Cardiac muscle cell (in vitro differentiated cells and primary cell): ENCODE data around the gene FHIT. TPM values are rescaled to one million over a fixed set of nuclear protein-coding genes. Genes with fewer than 3 reads are reported as not detected.

ENCODE experiments used
- DNase-seq, 2 donors: peaks; one replicate each; pipeline versions ENCODE4 v3.0.0 to v3.0.0-alpha.2; 2010 to 2017; ENCODE audit warnings: low read depth in 1 of 2, low spot score in 1 of 2
- H3K27ac ChIP-seq: fragments of 200-600 bp; sonication (generic); 2 replicates; pipeline ENCODE4 v1.5.1; 2016
- H3K27me3 ChIP-seq: fragments of 200-600 bp; sonication (generic); 2 replicates; pipeline ENCODE4 v1.6.0; 2016; ENCODE audit warnings: control low read depth
- H3K36me3 ChIP-seq: fragments of 200-600 bp; sonication (generic); 2 replicates; pipeline ENCODE4 v1.5.1; 2016; ENCODE audit warnings: control low read depth
- H3K4me1 ChIP-seq: fragments of 200-600 bp; sonication (generic); 2 replicates; pipeline ENCODE4 v1.8.1; 2017; ENCODE audit warnings: low read depth, mild to moderate bottlenecking, mixed run types
- H3K4me3 ChIP-seq: fragments of 200-600 bp; sonication (generic); 2 replicates; pipeline ENCODE4 v1.5.1; 2016; ENCODE audit warnings: mild to moderate bottlenecking
- H3K9me3 ChIP-seq: fragments of 200-600 bp; sonication (generic); 2 replicates; pipeline ENCODE4 v1.5.1; 2017; ENCODE audit warnings: low read depth, mild to moderate bottlenecking, control low read depth
- polyA plus RNA-seq: library from polyadenylated mRNA; unstranded; fragments of >200 nt; fragmentation: Nextera tagmentation; extraction: Ambion mirVana; gene quantifications from 2 replicates; pipeline ENCODE4 v1.2.1, GENCODE V29; 2016
- total RNA-seq: library from RNA; depleted of rRNA; stranded (reverse); fragments of >200 nt; gene quantifications from 2 replicates; pipeline ENCODE4 v1.2.3, GENCODE V29; 2016
- TF ChIP-seq, protein P1 (sequence below): IDR thresholded peaks from 2 replicates; pipeline ENCODE4 v1.5.1; 2012; ENCODE audit warnings: low read depth, mild to moderate bottlenecking, low read length

Gene FHIT
- total and polyA plus RNA-seq, 2 experiments from 2014 or later: 6.9 to 12.5 TPM

- Histone ChIP-seq H3K4me1 (peaks cover 4% of the 10 kb centered on the region), H3K9me3 (no peaks in the 10 kb centered on the region), H3K36me3 (no peaks in the 10 kb centered on the region), H3K4me3 (no peak overlapping the region), H3K27ac (no peak overlapping the region), H3K27me3 (no peaks in the 10 kb centered on the region)
- TF ChIP-seq, protein P1, sequence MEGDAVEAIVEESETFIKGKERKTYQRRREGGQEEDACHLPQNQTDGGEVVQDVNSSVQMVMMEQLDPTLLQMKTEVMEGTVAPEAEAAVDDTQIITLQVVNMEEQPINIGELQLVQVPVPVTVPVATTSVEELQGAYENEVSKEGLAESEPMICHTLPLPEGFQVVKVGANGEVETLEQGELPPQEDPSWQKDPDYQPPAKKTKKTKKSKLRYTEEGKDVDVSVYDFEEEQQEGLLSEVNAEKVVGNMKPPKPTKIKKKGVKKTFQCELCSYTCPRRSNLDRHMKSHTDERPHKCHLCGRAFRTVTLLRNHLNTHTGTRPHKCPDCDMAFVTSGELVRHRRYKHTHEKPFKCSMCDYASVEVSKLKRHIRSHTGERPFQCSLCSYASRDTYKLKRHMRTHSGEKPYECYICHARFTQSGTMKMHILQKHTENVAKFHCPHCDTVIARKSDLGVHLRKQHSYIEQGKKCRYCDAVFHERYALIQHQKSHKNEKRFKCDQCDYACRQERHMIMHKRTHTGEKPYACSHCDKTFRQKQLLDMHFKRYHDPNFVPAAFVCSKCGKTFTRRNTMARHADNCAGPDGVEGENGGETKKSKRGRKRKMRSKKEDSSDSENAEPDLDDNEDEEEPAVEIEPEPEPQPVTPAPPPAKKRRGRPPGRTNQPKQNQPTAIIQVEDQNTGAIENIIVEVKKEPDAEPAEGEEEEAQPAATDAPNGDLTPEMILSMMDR: no peak
- no peak for DNase-seq
Observed at GRCh38 chr3:61094608-61095007, 156.6 kb downstream of the FHIT start.

DNA sequence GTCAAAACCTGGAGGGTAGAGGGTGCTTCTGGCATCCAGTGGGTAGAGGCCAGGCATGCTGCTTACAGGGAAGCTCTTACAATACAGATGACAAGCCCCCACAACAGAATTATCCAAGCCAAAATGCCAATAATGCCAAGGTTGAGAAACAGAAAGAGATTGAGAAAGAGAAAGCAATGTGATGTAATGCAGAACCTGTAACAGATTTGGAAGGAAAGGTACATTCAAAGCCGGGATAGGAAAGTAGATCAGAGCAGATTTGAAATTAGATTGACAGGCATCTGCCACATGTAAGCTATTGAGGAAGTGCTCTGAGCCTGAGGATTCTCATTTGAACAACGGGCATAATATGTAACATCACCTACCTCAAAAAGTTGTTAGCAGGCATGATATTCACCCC is 157.9 kb downstream of the FHIT start:
- Histone ChIP-seq H3K4me1 (peaks cover 4% of the 10 kb centered on the region), H3K4me3 (no peak overlapping the region), H3K36me3 (no peaks in the 10 kb centered on the region), H3K9me3 (no peaks in the 10 kb centered on the region), H3K27ac (no peak overlapping the region), H3K27me3 (no peaks in the 10 kb centered on the region)
- TF ChIP-seq, protein P1: no peak
- no peak for DNase-seq

DNA sequence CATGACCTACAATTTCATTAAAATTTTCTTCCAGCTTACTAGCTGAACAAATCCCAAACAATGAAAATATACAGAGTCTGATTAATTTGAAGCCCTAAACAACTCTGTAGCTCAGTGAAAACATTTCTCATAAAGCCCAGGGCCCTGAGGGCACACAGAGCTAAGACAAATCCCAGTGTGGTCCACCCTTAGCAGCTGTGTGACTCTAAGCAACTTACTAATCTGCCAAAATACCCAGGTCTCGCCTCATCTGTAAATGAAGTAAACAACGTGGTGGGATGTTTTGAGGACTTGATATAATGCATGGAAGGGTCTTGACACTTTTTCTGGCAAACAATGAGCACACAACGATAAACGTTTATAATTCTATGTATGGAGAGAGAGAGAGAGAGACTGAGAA is 158.4 kb downstream of the FHIT start:
- Histone ChIP-seq H3K27ac (no peak overlapping the region), H3K36me3 (no peaks in the 10 kb centered on the region), H3K9me3 (no peaks in the 10 kb centered on the region), H3K4me1 (peaks cover 4% of the 10 kb centered on the region), H3K27me3 (no peaks in the 10 kb centered on the region), H3K4me3 (no peak overlapping the region)
- TF ChIP-seq, protein P1: no peak
- DNase-seq: no peak

DNA sequence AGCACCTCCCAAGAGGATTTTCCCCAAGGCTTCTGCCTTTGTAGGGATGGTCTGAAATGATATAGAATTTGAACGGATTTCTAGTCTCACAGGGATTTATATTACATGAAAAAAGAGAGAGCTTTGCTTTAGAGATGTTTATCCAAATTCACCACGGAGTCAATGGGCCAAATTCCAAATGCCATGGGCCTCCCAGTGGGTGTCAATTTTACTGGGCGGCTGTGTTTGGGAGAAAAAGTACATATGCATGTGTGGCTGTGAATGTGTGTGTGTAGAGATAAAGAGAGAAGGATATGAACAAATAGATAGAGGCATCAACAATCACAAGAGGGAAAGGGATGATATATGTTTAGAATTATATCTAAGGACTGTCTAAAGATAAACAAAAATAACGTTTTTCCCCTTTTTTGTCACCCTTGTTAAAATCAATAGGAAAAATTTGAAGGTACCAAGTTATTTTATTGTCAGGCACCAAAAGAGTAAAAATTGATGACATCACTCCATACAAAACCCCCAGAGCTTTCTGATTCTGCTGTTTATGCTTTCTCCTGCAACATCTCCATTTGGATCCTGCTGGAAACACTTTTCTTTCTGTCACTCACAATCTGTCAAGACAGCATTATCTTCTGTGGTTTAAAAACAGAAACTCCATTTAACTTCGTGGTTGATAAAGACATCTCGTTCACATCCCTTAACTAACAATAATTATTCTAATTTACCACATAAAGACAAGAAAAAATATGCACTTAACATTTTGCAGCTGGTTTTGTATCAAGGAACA is 160.7 kb downstream of the FHIT start:
- H3K27ac ChIP-seq: no peak overlapping the region

DNA sequence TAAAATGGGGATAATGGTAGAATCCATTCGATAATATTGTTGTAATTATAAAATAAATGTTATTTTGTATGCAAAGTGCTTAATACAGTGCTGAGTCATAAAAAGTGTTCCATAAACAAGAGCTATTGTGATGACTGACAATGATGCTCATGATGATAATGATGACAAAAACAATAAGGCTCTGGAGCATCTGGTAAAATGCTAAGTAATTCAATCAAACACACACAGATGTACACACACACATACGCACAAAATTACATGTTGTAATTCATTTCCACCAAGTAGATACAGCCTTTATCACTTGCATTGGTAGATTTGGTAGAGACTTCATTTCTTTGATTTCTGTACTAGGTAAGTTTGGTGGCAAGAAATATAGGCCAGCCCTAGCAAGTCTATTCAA is 163.8 kb downstream of the FHIT start:
- Histone ChIP-seq H3K4me3 (no peak overlapping the region), H3K27ac (no peak overlapping the region), H3K4me1 (peaks cover 4% of the 10 kb centered on the region), H3K27me3 (no peaks in the 10 kb centered on the region), H3K36me3 (no peaks in the 10 kb centered on the region), H3K9me3 (no peaks in the 10 kb centered on the region)
- TF ChIP-seq, protein P1: no peak
- DNase-seq: no peak

More for the DNA sequence above, 160.7 kb downstream of the FHIT start:
- H3K36me3 ChIP-seq: no peaks in the 10 kb centered on the region
- no peak for DNase-seq
- H3K4me1 ChIP-seq: peaks cover 4% of the 10 kb centered on the region
- TF ChIP-seq, protein P1: no peak
- H3K27me3 ChIP-seq: no peaks in the 10 kb centered on the region
- no peaks in the 10 kb centered on the region for H3K9me3 ChIP-seq
- no peak overlapping the region for H3K4me3 ChIP-seq
